Mesendoderm (in vitro differentiated cells): ENCODE data around the gene MESP1.

Experiments
- DNase-seq: peaks from one replicate; pipeline ENCODE4 v3.0.0; 2013
- H2AK5ac ChIP-seq: 2 replicates; pipeline ENCODE4 v1.6.1; 2013; ENCODE audit warnings: low read length, inconsistent platforms
- H2BK120ac ChIP-seq: 2 replicates; pipeline ENCODE4 v1.6.1; 2013; ENCODE audit warnings: low read depth, mild to moderate bottlenecking, low read length, moderate library complexity, mixed read lengths
- H2BK15ac ChIP-seq: replicated peaks from 2 replicates; pipeline ENCODE4 v1.6.1; 2013; ENCODE audit warnings: low read depth, mild to moderate bottlenecking, moderate library complexity
- H2BK5ac ChIP-seq: 2 replicates; pipeline ENCODE4 v1.6.1; 2013; ENCODE audit warnings: low read length, inconsistent platforms
- H3K18ac ChIP-seq: 2 replicates; pipeline ENCODE4 v1.6.1; 2013; ENCODE audit warnings: mild to moderate bottlenecking, low read length, mixed read lengths
- H3K23ac ChIP-seq: one replicate; pipeline ENCODE4 v1.6.1; 2013; ENCODE audit warnings: low read length
- H3K27ac ChIP-seq: 2 replicates; pipeline ENCODE4 v1.5.1; 2013; ENCODE audit warnings: low read depth, mild to moderate bottlenecking, inconsistent platforms, low read length, moderate library complexity
- H3K27me3 ChIP-seq: 2 replicates; pipeline ENCODE4 v1.6.1; 2013; ENCODE audit warnings: low read length, control low read depth, mild to moderate bottlenecking, inconsistent platforms; ENCODE audit not compliant: insufficient read depth, poor library complexity
- H3K36me3 ChIP-seq: 2 replicates; pipeline ENCODE4 v1.6.1; 2013; ENCODE audit warnings: low read length, inconsistent platforms; ENCODE audit not compliant: control insufficient read depth, insufficient read depth
- H3K4ac ChIP-seq: one replicate; pipeline ENCODE4 v1.6.1; 2013; ENCODE audit warnings: low read depth, mild to moderate bottlenecking, low read length, moderate library complexity
- H3K4me1 ChIP-seq: 2 replicates; pipeline ENCODE4 v1.6.1; 2013; ENCODE audit warnings: low read depth, low read length, inconsistent platforms; ENCODE audit not compliant: control insufficient read depth
- H3K4me2 ChIP-seq: 2 replicates; pipeline ENCODE4 v1.6.1; 2013; ENCODE audit warnings: low read length
- H3K4me3 ChIP-seq: 2 replicates; pipeline ENCODE4 v1.5.1; 2013; ENCODE audit warnings: mild to moderate bottlenecking, low read length
- H3K56ac ChIP-seq: one replicate; pipeline ENCODE4 v1.6.1; 2013; ENCODE audit warnings: low read length
- H3K79me1 ChIP-seq: 2 replicates; pipeline ENCODE4 v1.6.1; 2013; ENCODE audit warnings: low read length, inconsistent platforms
- H3K79me2 ChIP-seq: 2 replicates; pipeline ENCODE4 v1.6.1; 2013; ENCODE audit warnings: mild to moderate bottlenecking, low read length; ENCODE audit not compliant: control insufficient read depth, insufficient read depth
- H3K9ac ChIP-seq: 2 replicates; pipeline ENCODE4 v1.6.1; 2013; ENCODE audit warnings: low read length, inconsistent platforms
- H4K5ac ChIP-seq: one replicate; pipeline ENCODE4 v1.6.1; 2013; ENCODE audit warnings: low read length
- H4K8ac ChIP-seq: one replicate; pipeline ENCODE4 v1.6.1; 2013; ENCODE audit warnings: low read depth, mild to moderate bottlenecking, control low read depth, low read length, moderate library complexity
- WGBS: extraction: QIAGEN DNeasy Blood & Tissue Kit; methylation state at CpG from one replicate; pipeline ENCODE4 v1.1.7; 2013; ENCODE audit warnings: low lambda C conversion rate, missing lambda C conversion rate; ENCODE audit not compliant: insufficient coverage; ENCODE audit errors: extremely low coverage; 5-methylcytosine and 5-hydroxymethylcytosine counted together

MESP1 gene

GRCh38 chr15:89766357-89767311 is 15.6 kb upstream of the MESP1 start:
- H3K27me3 ChIP-seq: no peaks in the 10 kb centered on the region
- no peak overlapping the region for H4K5ac ChIP-seq
- no peak overlapping the region for H2BK5ac ChIP-seq
- WGBS: no CpG with 5 or more reads among the region's 16 CpGs
- DNase-seq: no peak
- peak overlapping the region; percentile 43 for H3K56ac ChIP-seq
- no peak overlapping the region for H3K18ac ChIP-seq
- H3K79me2 ChIP-seq: no peaks in the 10 kb centered on the region
- H3K36me3 ChIP-seq: no peaks in the 10 kb centered on the region
- H4K8ac ChIP-seq: no peak overlapping the region
- H2AK5ac ChIP-seq: peak overlapping the region; percentile 38
- H3K27ac ChIP-seq: no peak overlapping the region
- no peak overlapping the region for H3K4me3 ChIP-seq
- no peaks in the 10 kb centered on the region for H3K79me1 ChIP-seq
- no peak overlapping the region for H3K9ac ChIP-seq
- H2BK120ac ChIP-seq: no peak overlapping the region
- no peaks in the 10 kb centered on the region for H3K4me1 ChIP-seq
- no peak overlapping the region for H3K4me2 ChIP-seq
- no peak overlapping the region for H3K4ac ChIP-seq
- H3K23ac ChIP-seq: no peak overlapping the region
- H2BK15ac ChIP-seq: no peak overlapping the region

GRCh38 chr15:89765694-89766093 is 14.6 kb upstream of the MESP1 start:
- no peak for DNase-seq
- Histone ChIP-seq H3K36me3 (no peaks in the 10 kb centered on the region), H3K23ac (no peak overlapping the region), H3K4me1 (peaks cover 5% of the 10 kb centered on the region), H3K4ac (no peak overlapping the region), H3K4me3 (no peak overlapping the region), H3K27ac (no peak overlapping the region), H4K5ac (no peak overlapping the region), H3K79me1 (no peaks in the 10 kb centered on the region), H2BK15ac (no peak overlapping the region), H3K9ac (no peak overlapping the region), H3K18ac (no peak overlapping the region), H2BK5ac (no peak overlapping the region), H2BK120ac (no peak overlapping the region), H3K4me2 (no peak overlapping the region), H4K8ac (no peak overlapping the region), H3K27me3 (no peaks in the 10 kb centered on the region), H2AK5ac (no peak overlapping the region), H3K79me2 (no peaks in the 10 kb centered on the region), H3K56ac (no peak overlapping the region)
- no CpG with 5 or more reads among the region's 1 CpG for WGBS

- no peak for DNase-seq
- no peak overlapping the region for H3K4me2 ChIP-seq
- H3K36me3 ChIP-seq: no peaks in the 10 kb centered on the region
- H3K4me1 ChIP-seq: peaks cover 14% of the 10 kb centered on the region
- no peak overlapping the region for H4K5ac ChIP-seq
- H3K27me3 ChIP-seq: no peaks in the 10 kb centered on the region
- H3K56ac ChIP-seq: peak overlapping the region; percentile 83
- no peak overlapping the region for H3K4ac ChIP-seq
- H3K27ac ChIP-seq: no peak overlapping the region
- no peaks in the 10 kb centered on the region for H3K79me1 ChIP-seq
- WGBS: no CpG with 5 or more reads among the region's 5 CpGs
- no peaks in the 10 kb centered on the region for H3K79me2 ChIP-seq
- H3K23ac ChIP-seq: no peak overlapping the region
- H2BK5ac ChIP-seq: peak overlapping the region; percentile 13
- no peak overlapping the region for H3K4me3 ChIP-seq
- no peak overlapping the region for H3K9ac ChIP-seq
- H2BK120ac ChIP-seq: no peak overlapping the region
- H4K8ac ChIP-seq: no peak overlapping the region
- H2BK15ac ChIP-seq: no peak overlapping the region
- peak overlapping the region; percentile 17 for H2AK5ac ChIP-seq
- no peak overlapping the region for H3K18ac ChIP-seq
Observed at GRCh38 chr15:89761929-89762328, 10.9 kb upstream of the MESP1 start.

DNA sequence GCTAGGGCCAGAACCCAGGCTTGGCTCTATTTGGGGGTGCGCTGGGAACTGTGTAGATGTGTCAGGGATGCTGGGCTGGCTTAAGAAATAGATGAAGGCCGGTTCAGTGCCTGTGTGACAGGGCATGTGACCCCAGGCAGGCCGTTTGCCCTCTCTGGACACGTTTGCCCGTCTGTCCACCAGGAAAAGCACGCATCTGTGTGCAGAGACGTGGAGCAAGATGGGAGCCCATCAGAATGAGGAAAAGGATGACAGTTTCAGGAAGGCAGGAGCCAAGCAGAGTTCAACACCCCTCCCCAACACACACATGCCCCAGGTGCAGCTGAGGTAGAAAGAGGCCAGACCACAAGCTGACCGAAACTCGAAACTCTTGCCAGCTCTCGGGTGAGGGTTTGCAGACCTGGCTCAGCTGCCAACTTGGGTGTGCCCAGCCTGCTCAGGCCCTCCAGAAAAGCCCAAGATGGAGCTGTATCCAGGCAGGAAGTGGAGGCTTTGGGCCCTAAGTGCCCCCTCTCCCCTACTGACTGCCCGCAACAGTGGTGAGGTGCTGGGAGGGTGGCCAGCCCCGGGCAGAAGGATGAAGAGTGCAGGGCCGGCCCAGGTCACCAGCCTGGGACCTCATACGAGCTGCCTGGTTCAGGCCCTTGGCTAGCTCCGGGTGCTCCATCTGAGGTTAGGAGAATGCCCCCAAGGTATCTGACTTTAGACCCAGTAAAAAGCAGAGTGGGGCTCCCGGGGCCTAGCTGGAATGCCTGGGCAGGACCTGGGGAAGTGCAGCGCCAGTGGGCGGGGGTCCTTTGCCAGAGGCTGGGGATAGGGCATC is 10.2 kb upstream of the MESP1 start:
- Histone ChIP-seq H3K27ac (no peak overlapping the region), H3K27me3 (no peaks in the 10 kb centered on the region), H3K56ac (peak overlapping the region; percentile 83), H3K36me3 (no peaks in the 10 kb centered on the region), H4K8ac (no peak overlapping the region), H2AK5ac (peak overlapping the region; percentile 85), H3K4me1 (peaks cover 14% of the 10 kb centered on the region), H3K23ac (no peak overlapping the region), H3K4me3 (no peak overlapping the region), H3K4me2 (no peak overlapping the region), H3K9ac (peak overlapping the region; percentile 31), H4K5ac (no peak overlapping the region), H3K18ac (no peak overlapping the region), H2BK5ac (peak overlapping the region; percentile 83), H2BK120ac (no peak overlapping the region), H2BK15ac (no peak overlapping the region), H3K79me2 (no peaks in the 10 kb centered on the region), H3K4ac (no peak overlapping the region), H3K79me1 (no peaks in the 10 kb centered on the region)
- DNase-seq: no peak
- no CpG with 5 or more reads among the region's 18 CpGs for WGBS

GRCh38 chr15:89760303-89761008 is 9.4 kb upstream of the MESP1 start:
- peak overlapping the region; percentile 6 for H3K27ac ChIP-seq
- H3K27me3 ChIP-seq: no peaks in the 10 kb centered on the region
- no CpG with 5 or more reads among the region's 16 CpGs for WGBS
- H4K5ac ChIP-seq: no peak overlapping the region
- H3K23ac ChIP-seq: no peak overlapping the region
- H2BK120ac ChIP-seq: no peak overlapping the region
- no peaks in the 10 kb centered on the region for H3K36me3 ChIP-seq
- H3K4me2 ChIP-seq: peak overlapping the region; percentile 67
- peak; percentile 96 for DNase-seq
- H3K4ac ChIP-seq: no peak overlapping the region
- H3K4me1 ChIP-seq: peaks cover 14% of the 10 kb centered on the region
- no peak overlapping the region for H2BK15ac ChIP-seq
- H3K79me2 ChIP-seq: no peaks in the 10 kb centered on the region
- no peak overlapping the region for H3K4me3 ChIP-seq
- H2AK5ac ChIP-seq: no peak overlapping the region
- H3K79me1 ChIP-seq: no peaks in the 10 kb centered on the region
- peak overlapping the region; percentile 88 for H3K56ac ChIP-seq
- no peak overlapping the region for H3K18ac ChIP-seq
- H4K8ac ChIP-seq: no peak overlapping the region
- peak overlapping the region; percentile 99 for H2BK5ac ChIP-seq
- peak overlapping the region; percentile 70 for H3K9ac ChIP-seq
